ENCODE measurements around the gene ACOT11.
"Not testable (repeated sequence)": the region's sequence is repeated elsewhere in the genome, so short reads cannot be mapped to it uniquely, and the experiment has no call there.

ACOT11 gene

GRCh38 chr1:54547601-54548388 is at the start of gene ACOT11:
TSS of gene ACOT11 (plus strand) at chr1:54548228. CDS start at chr1:54548310, 82 bp downstream.
- peak; percentile 91 for DNase-seq

- DNase-seq, result no peak
These were observed 49.5 kb upstream of the ACOT11 start for GRCh38 chr1:54498383-54499096.

GRCh38 chr1:54499097-54499359 is 49.0 kb upstream of the ACOT11 start:
- no peak for DNase-seq

- peak; percentile 86 for DNase-seq
These were observed 48.5 kb upstream of the ACOT11 start for GRCh38 chr1:54499360-54500106.

- no peak for DNase-seq
These were observed 48.0 kb upstream of the ACOT11 start for GRCh38 chr1:54500107-54500431.

GRCh38 chr1:54501849-54502248 is 46.2 kb upstream of the ACOT11 start:
- no peak for DNase-seq

GRCh38 chr1:54502342-54502741 is 45.7 kb upstream of the ACOT11 start:
- no peak for DNase-seq

GRCh38 chr1:54506594-54506993 is 41.4 kb upstream of the ACOT11 start:
- no peak for DNase-seq

- DNase-seq, result no peak
These were observed 40.8 kb upstream of the ACOT11 start for GRCh38 chr1:54507033-54507870.

GRCh38 chr1:54510715-54511270 is 37.2 kb upstream of the ACOT11 start:
- no peak for DNase-seq

- not testable (repeated sequence) for DNase-seq
These were observed 34.0 kb upstream of the ACOT11 start for GRCh38 chr1:54513921-54514580.

- no peak for DNase-seq
These were observed 31.6 kb upstream of the ACOT11 start for GRCh38 chr1:54516249-54516920.

- no peak for DNase-seq
These were observed 30.5 kb upstream of the ACOT11 start for GRCh38 chr1:54517496-54517895.

GRCh38 chr1:54518489-54518888 is 29.5 kb upstream of the ACOT11 start:
- DNase-seq, result no peak

GRCh38 chr1:54519709-54520108 is 28.3 kb upstream of the ACOT11 start:
- no peak for DNase-seq

GRCh38 chr1:54520631-54521321 is 27.3 kb upstream of the ACOT11 start:
- no peak for DNase-seq

- not testable (repeated sequence) for DNase-seq
These were observed 21.5 kb upstream of the ACOT11 start for GRCh38 chr1:54526565-54526964.

GRCh38 chr1:54528613-54529012 is 19.4 kb upstream of the ACOT11 start:
- no peak for DNase-seq

- DNase-seq, result no peak
These were observed 16.0 kb upstream of the ACOT11 start for GRCh38 chr1:54532033-54532432.

GRCh38 chr1:54536656-54537055 is 11.4 kb upstream of the ACOT11 start:
- not testable (repeated sequence) for DNase-seq

GRCh38 chr1:54537611-54538010 is 10.4 kb upstream of the ACOT11 start:
- no peak for DNase-seq
